EH (cell line): Measurements from ENCODE around the gene MYOZ2.

Experiments used
- DNase-seq: peaks from one replicate; pipeline ENCODE4 v3.0.0-alpha.2; 2015; ENCODE audit warnings: low read depth

Gene MYOZ2

DNA sequence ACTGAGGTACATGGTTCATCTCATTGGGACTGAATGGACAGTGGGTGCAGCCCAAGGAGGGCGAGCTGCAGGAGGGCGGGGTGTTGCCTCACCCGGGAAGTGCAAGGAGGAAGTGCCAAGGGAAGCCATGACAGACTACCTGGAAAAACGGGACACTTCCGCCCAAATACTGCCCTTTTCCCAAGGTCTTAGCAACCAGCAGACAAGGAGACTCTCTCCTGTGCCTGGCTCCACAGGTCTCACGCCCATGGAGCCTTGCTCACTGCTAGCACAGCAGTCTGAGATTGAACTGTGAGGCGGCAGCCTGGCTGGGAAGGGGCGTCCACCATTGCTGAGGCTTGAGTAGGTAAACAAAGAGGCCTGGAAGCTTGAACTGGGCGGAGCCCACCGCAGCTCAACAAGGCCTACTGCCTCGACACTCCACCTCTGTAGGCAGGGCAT, 62.2 kb downstream of the MYOZ2 start:
- DNase-seq = no peak

DNA sequence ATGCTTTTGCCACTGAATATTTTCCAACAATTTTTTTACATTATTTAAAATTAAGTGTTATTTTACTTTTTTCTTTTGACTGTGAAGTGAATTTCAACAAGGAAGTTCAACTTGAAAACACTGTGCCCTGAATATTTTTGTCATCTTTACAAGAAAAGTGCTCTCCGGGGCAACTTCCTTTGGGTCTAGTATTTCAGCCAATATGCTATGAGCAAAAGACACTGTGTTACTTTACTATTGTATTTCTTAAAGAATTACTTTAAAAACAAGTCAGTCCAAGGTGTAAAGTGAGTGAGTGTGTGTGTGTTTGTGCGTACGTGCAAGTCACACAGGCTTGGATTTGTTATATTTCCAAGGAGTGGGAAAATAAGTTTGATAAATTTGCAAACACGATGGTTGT, 69.3 kb downstream of the MYOZ2 start:
- DNase-seq = no peak

DNA sequence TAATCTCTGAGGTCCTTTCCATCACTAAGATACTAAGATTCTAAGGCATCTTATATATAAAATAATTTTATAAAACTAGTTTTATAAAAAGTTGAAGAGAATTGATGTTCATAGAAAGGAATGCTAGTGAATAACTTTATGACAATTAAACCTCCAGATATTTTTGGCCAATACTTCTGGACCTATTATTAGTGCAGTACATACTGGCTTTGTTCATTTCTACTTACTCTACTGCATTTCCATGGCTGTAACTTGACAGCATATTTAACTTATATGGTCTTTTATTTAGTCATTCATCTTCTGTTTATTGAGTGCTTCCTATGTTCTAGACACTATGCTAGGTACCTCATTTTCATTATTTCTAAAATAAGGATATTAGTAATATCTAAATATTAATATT, 70.1 kb downstream of the MYOZ2 start:
- no peak for DNase-seq

DNA sequence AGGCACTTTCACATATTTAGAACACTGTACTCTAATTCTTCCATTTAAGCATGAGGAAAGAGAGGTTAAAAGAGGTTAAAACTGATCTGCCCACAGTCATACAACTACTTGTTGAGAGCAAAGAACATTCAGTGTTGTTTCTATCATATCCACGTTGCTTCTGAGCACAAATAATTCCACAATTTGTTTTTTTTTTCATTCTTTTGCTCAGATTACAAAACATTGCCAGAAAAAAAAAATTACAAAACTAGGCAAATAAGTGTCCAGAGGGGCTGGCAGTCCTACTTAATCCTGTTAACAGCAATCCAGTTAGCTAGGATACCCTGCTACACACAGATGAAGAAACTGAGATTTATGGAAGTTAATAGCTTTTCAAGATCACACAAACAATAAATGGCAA, 70.5 kb downstream of the MYOZ2 start:
- DNase-seq = no peak

DNA sequence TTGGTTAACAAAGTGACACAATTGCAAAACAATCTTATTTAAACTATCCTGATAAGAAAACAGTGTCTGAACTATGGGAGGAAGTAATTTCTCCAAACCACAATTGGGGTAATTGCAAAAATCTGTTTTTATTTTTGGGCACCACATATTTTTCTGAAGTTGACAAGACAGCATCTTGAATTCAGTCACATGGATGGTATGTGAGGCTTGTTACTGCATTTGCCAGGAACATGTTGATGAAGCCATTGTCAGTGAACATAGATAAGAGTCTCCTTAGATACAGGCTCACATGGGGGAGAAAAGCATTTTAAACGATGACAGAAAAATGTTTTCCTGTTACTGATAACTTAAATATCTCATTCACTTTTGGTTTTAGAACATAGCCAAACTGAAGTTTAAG, 71.4 kb downstream of the MYOZ2 start:
- peak; percentile 84 for DNase-seq

DNA sequence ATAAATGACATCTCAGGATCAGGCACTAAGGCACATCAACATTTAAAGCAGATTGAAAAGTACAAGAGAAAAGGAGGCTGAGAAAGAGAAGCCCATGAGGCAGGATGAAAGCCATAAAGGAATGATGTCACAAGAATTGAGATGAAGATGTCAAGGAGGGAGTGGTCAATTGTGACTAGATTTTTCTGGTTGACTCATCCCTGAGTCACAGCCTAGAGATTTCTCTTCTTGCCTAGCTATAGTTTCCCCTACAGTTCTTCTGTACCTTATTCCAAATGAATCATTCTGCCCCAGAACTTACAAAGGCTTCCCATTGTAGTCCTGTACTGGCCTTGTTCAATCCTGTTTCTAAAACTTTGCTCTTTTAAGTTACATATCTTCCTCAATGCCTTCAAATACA, 73.4 kb downstream of the MYOZ2 start:
- peak; percentile 97 for DNase-seq

DNA sequence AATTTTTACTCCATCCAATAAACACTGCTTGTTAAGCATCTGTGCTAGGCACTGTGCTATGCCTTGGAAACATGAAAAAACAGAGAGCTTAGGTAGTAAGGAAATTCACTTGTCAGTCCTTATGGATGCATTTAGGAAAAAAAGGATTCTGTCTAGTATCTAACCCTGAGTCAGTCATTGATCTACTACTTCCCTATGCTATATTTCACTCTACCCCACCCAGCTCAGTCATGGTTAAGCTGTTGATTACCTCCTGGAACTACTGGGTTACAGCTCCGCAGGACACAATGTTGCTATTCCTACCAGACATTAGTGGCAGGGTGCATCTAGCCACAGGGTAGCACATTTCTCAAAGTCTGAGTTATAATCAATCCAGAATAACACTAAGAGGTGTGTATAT, 74.0 kb downstream of the MYOZ2 start:
- DNase-seq = no peak

DNA sequence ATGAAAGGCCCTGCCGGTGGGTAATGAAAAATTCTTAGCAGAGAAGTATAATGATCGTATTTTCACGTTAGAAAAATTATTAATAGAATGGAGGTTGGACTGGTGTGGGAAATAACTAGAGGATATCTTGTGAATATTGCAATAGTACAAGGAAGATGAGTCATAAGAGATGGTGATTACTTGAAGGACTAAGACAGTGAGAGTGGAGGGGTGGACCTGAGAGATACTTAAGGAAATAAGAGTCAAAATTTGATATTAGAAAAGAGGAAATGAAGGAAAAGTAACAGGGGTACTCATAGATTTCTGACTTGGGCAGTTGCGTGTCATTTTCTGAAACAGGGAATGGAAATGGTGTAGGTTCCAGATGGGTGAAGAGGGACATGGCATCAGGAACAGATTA, 75.1 kb downstream of the MYOZ2 start:
- DNase-seq = peak; percentile 50

DNA sequence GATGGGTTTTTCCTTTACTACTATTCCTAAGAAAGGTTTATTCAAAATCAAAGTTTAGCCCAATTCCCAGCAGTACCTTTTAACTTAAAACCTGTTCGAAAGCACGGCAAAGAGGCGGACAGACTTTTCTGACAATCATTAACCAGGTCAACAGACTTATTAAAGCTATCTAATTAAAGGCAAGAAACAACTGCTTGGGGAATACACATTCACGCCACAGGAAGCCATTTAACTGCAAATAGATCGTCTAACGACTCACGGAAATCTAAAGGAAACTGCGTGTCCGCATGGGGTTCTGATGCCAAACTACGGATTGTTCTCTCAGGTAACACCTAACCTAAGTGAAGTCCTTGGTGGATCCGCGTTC, 76.2 kb downstream of the MYOZ2 start:
- DNase-seq = no peak

DNA sequence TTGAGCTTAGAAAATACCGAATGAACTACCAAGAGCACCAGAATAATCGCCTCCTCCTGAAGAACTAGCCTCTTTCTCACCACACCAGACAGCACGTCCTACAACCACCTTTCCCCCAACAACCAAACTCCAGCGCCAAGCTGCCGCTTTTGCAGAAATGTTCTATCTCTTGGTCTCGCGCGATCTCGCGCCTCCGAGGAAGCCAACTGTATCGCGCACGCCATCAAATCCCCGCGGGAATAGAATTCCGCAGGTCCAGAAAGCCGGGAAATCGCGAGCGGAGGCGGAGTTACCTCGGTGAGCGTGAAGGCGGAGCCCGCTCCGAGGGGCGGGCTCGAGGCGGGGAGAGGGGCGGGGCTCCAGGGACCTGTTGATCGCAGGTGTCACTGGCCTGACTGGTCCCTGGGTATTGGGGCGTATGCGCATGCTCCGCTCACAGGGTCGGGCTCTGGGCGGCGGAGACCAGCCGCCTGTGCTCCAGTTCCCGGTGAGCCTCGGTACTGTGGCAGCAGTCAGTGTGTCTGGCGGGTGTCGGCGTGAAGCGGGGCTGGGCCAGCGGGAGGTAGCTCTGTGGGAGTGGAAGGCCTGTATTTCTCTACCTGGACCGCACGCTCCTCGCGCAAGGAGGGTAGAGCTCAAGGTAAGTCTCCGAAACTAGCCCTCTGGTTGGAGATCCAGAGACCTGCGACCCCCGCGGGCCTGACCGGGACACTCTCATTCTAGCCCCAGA, 76.8 kb downstream of the MYOZ2 start, which contains the start of gene USP53:
USP53 (plus strand) TSS at position 480 of the 730 bp plus-strand sequence. CDS start 27,047 bp downstream, outside the sequence.
- peak; percentile 98 for DNase-seq

DNA sequence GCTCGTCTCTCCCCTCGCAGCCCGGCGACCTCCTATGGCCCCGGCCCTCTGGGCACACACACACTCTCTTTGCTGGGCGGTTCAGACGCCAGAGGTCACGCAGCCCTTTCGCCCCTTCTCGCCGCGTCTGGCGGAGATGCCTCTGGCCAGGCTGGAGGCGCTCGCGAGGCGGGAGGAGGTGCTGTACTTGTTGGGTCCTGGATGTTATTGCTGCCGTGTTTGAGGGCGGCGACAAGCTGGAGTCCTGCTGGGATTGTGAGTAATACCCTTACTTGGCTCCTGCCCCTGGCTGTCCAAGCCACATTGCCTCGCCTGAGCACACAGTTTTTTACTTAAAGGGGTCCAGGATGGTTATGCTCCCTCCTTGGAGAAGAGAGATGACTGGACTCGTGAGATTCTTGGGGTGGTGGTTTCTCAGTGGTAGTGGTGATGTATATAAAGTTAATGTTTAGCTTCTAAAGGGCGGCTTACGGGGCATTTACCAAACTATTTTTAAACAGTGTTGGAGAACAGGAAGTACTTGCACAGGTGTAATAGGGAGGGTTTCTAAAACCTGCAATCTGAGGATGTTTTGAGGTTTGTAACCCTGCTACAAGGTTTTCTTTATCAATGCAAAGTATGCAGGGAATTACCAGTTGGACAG, 77.5 kb downstream of the MYOZ2 start:
- DNase-seq = peak; percentile 96

DNA sequence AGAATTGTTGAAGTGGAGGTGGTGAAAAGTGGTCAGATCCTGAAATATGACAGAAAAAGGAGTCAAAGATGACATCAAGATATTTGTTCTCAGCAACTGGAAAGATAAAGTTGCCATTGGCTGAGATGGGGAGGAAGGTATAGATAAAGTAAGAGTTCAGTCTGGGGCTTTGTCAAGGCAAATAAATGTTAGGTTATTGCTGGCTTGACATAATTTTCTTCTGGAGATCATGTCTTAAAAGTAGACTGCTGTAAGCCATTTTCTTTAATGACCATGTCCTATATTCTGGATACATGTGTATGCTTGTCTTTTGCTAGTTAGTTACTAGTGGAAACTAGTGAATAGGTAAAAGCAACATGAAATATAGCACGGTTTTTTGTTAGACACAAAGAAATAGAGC, 82.5 kb downstream of the MYOZ2 start:
- no peak for DNase-seq

DNA sequence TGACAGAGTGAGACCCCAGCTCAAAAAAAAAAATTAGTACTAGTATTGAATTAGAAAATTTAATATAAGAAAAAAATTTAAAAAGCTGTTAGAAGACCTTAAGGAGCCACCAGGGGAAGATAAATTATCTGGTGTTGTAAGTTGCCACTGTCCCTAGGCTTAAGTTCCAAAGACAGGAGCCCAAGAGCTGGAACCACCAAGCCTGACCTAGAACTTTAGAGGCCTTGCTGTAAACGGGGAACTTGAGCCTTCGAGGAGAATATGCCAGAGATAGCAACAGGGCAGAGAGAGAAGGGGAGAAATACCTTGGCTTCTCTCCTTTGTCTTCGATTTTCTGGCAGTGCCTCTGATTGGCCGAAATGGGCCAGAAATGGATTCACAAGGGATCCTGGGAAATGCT, 85.8 kb downstream of the MYOZ2 start:
- DNase-seq = no peak

DNA sequence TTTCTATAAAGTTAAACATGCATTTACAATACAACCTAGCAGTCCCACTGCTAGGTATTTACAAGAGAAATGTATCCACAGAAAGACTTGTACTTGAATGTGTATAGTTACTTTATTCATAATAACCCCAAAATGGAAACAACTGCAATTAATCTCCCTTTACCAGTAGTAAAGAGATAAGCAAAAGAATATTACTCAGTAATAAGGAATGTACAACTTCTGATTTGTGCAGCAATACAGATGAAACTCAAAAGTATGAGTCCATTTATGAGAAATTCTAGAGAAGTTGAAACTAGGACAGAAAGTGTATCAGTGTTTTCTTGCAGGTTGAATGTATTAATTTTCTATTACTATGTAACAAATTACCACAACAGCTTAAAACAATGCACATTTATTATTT, 92.1 kb downstream of the MYOZ2 start:
- DNase-seq = peak; percentile 59

DNA sequence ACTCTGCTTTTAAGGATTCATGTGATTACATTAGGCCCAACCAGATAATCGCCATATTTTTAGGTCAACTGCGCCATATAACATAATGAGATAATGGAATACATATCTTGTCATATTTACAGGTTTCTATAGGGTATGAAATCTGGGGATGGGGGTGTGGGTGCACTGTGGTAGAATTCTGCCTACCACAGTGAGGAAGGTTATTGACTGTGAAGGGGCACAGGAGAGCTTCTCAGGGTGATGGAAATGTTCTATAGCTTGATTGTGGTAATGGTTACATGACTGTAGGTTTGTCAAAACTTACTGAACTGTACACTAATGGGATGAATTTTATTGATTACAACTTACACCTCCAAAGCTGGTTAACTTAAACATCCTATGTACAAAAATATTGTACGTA, 92.8 kb downstream of the MYOZ2 start:
- DNase-seq = no peak

DNA sequence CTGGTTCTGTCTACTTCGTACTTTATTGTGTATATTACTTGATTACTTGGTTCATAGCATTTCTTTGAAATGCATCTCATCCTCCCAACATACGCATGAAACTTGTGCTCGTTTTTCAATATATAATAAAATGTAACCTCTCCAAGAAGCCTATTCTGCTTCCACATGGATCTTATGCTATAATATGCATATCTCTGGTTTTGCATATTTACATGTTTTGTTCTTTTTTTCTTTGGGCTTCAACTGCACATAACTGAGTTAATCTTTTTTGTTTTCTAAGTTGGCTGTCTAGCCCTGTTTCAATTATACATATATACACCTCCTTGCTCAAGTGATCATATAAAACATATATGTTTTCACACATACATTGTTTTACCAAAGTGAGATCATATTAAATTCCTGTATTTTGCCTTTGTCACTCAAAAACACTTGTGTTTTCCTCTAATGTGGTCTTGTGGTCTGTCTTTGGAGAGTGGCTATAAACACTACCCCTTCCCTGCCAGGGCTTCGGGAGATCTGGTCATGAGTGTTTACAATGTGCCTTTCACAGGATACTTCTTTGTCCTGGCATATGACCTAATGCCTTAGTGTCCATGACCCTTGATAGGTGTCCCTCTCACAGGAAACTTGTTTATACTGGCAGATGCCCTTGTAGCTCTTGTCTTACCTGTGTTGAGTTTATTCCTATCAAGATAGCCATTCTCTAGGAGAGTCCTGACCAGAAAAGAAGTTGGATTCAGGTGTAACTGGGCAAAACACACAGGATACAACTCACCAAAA, 94.5 kb downstream of the MYOZ2 start:
- DNase-seq = no peak

DNA sequence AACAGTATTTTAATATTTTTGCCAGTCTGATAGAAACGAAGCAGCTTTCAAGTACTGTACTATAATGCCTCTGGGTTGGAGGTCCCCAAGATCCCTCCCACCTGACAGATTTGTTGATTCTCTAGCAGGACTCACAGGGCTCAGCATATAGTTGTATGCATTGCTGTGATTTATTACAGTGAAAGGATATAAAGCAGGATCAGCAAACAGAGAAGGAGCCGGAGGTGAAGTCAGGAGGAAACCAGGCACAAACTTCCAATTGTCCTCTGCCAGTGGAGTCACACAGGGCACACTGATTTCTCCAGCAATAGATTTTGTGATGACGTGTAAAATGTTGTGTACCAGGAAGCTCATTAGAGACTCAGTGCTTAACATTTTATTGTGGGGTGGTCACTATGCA, 95.9 kb downstream of the MYOZ2 start:
- no peak for DNase-seq

DNA sequence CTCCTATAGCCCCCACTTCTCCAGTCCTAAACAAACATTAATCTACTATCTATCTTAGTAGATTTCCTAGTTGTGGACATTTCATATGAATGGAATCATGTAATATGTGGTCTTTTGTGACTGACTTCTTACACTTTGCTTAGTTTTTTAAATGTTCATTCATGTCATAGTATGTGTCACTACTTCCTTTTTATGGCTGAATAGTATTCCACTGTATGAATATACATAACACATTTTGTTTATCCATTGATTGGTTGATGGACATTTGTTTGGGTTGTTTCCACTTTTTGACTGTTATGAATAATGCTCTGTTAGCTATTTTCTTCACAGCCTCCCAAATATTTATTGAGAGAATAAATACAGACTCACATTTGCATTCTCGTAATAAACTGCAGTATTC, 96.7 kb downstream of the MYOZ2 start:
- DNase-seq = no peak

DNA sequence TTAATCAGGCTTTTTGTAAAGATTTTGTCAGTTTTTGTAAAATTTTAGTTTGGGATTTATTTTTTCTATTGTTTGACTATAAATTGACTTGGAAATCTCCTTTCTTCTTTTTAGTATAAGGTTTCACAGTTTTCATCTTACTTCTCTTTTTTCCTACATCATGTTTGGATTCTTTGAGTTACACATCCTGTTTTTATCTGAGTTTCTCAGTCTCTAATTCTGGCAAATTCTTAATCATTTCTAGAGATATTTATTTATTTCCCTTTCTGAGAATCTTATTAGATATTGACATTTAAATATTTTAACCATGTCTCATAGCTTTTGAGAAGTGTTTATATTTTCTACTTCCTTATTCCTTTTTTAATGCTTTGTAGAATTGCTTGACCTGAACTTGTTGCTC, 97.6 kb downstream of the MYOZ2 start:
- peak; percentile 23 for DNase-seq

DNA sequence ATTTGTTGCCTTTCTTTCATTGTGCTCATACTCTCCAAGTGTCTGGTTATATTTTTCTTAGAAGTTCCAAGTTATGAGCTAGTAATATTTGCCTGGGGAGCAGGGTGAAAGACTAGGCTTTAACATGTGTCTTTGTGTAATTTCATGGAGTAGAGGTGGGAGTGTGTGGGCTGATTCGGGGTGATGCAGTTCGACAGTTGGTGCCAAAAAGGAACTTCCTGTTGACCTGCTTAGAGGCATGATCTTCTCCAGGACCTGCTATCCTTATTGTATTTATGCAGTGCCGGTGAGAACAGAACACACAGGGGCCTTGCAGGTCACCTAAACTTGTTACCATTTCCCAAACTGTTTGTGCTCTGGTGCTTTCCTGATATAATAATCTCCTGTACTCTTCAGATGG, 98.1 kb downstream of the MYOZ2 start:
- DNase-seq = no peak

DNA sequence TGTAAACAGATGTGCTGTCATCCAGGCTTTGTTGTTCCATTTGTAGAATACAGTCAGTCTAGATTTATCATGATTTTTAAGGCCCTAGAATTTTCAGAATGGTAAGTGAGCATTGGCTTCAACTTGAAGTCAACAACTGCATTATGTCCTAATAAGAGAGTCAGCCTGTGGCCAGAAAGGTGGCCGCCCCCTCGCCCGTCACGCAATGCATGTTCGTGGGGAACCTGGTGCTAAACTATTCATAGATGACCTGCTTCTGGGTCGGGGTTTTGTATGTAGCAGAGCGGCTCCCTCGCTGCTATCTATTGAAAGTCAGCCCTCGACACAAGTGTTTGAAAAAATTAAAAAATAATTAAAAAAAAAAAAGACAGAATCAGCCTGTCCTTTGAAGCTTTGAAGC, 101.6 kb downstream of the MYOZ2 start:
- no peak for DNase-seq
